OCI-LY7 (cell line): Measurements from ENCODE around the gene SPCS3. TPM values are rescaled to one million over a fixed set of nuclear protein-coding genes. Genes with fewer than 3 reads are reported as not detected.
A peak's percentile ranks its signal among the peaks of the same experiment; 100 is the strongest.

Source experiments
- BruUV-seq: library from RNA; stranded (reverse); fragments of 400-500 nt; replicated peaks from 2 replicates; lab custom pipeline; 2021; lab: Mats Ljungman, UMichigan
- CTCF ChIA-PET: fragments of 300-600 bp; sonication (Branson Sonifier 250); formaldehyde crosslinking; loops from one replicate; lab custom pipeline; 2022; ENCODE audit warnings: antibody characterized with exemption; ENCODE audit not compliant: unreplicated experiment; lab: Charles Lee
- POLR2A ChIA-PET: fragments of 300-600 bp; sonication (Branson Sonifier 250); formaldehyde crosslinking; loops from one replicate; lab custom pipeline; 2022; ENCODE audit warnings: antibody characterized with exemption; lab: Charles Lee
- DNase-seq: peaks from one replicate; pipeline ENCODE4 v3.0.0-alpha.2; 2015; ENCODE audit warnings: low spot score
- H2AFZ ChIP-seq: fragments of 200-600 bp; sonication (generic), shearing (Covaris generic); 2 replicates; pipeline ENCODE4 v1.6.1; 2014; ENCODE audit warnings: mild to moderate bottlenecking, antibody characterized with exemption, low read length, moderate library complexity
- H3K27ac ChIP-seq: fragments of 200-600 bp; sonication (generic); 2 replicates; pipeline ENCODE4 v1.5.1; 2014; ENCODE audit warnings: mixed run types, low read depth, mild to moderate bottlenecking, moderate library complexity, low read length, inconsistent platforms; ENCODE audit not compliant: poor library complexity, severe bottlenecking
- H3K36me3 ChIP-seq: fragments of 200-600 bp; sonication (generic); 2 replicates; pipeline ENCODE4 v1.6.1; 2014; ENCODE audit warnings: mild to moderate bottlenecking, antibody characterized with exemption, low read length, moderate library complexity, mixed read lengths; ENCODE audit not compliant: insufficient read depth
- H3K4me1 ChIP-seq: fragments of 200-600 bp; sonication (generic); 2 replicates; pipeline ENCODE4 v1.5.1; 2014; ENCODE audit warnings: mild to moderate bottlenecking, low read length; ENCODE audit not compliant: insufficient read depth, poor library complexity, severe bottlenecking
- H3K4me2 ChIP-seq: fragments of 200-600 bp; sonication (generic); 2 replicates; pipeline ENCODE4 v1.6.1; 2014; ENCODE audit warnings: mild to moderate bottlenecking, low read length
- H3K4me3 ChIP-seq: fragments of 200-600 bp; sonication (generic); 2 replicates; pipeline ENCODE4 v1.5.1; 2014; ENCODE audit warnings: mild to moderate bottlenecking, low read depth, low read length; ENCODE audit not compliant: poor library complexity, severe bottlenecking
- H3K79me2 ChIP-seq: fragments of 200-600 bp; sonication (generic); 2 replicates; pipeline ENCODE4 v1.6.1; 2016; ENCODE audit warnings: low read depth, mild to moderate bottlenecking, low read length, moderate library complexity, mixed read lengths; ENCODE audit not compliant: insufficient read depth
- H3K9me2 ChIP-seq: fragments of 200-600 bp; sonication (generic); 2 replicates; pipeline ENCODE4 v1.6.1; 2016; ENCODE audit warnings: mild to moderate bottlenecking, low read length, mixed read lengths; ENCODE audit not compliant: insufficient read depth
- H3K9me3 ChIP-seq: fragments of 200-600 bp; sonication (generic); 2 replicates; pipeline ENCODE4 v1.6.1; 2014; ENCODE audit warnings: mild to moderate bottlenecking, mixed run types, low read length, mixed read lengths
- H4K20me1 ChIP-seq: fragments of 200-600 bp; sonication (generic); 2 replicates; pipeline ENCODE4 v1.6.1; 2014; ENCODE audit warnings: mild to moderate bottlenecking, antibody characterized with exemption, low read length, moderate library complexity, mixed read lengths; ENCODE audit not compliant: insufficient read depth
- CTCF ChIP-seq: fragments of 200-600 bp; sonication (generic); conservative IDR thresholded peaks from 2 replicates; pipeline ENCODE4 v1.5.1; 2014; ENCODE audit warnings: mild to moderate bottlenecking, antibody characterized with exemption, low read length, moderate library complexity, mixed read lengths
- EZH2phosphoT487 ChIP-seq: fragments of 200-600 bp; sonication (generic); IDR thresholded peaks from 2 replicates; pipeline ENCODE4 v1.6.1; 2018; ENCODE audit warnings: low read depth, borderline replicate concordance, mild to moderate bottlenecking, mixed run types, antibody characterized with exemption, low read length, moderate library complexity, mixed read lengths
- intact Hi-C: fragments of 100-400 bp; cut with micrococcal nuclease; formaldehyde crosslinking; loops from one replicate; pipeline ENCODE4 v1.10.0; 2022; ENCODE audit not compliant: unreplicated experiment
- total RNA-seq, 2 experiments: library from RNA; depleted of rRNA in 1 of 2; stranded (reverse); fragments of >200 nt in 1 of 2; shearing (Covaris generic) in 1 of 2; gene quantifications; 2 replicates each; pipeline ENCODE4 v1.2.3, GENCODE V29; 2014 to 2022

The SPCS3 gene
- total RNA-seq, 2 experiments from 2014 or later = 122 to 253 TPM

- Histone ChIP-seq H3K36me3 (no peaks in the 10 kb centered on the region), H2AFZ (peak overlapping the region; percentile 76; the same call in 1 of the 2 replicates), H3K27ac (no peak overlapping the region), H3K79me2 (no peaks in the 10 kb centered on the region), H3K4me2 (0 out of 2 replicates have a peak overlapping the region, but pooled peaks have one; percentile 66), H3K4me1 (peaks cover 39% of the 10 kb centered on the region), H4K20me1 (no peaks in the 10 kb centered on the region), H3K9me2 (no peaks in the 10 kb centered on the region), H3K4me3 (no peak overlapping the region), H3K9me3 (no peaks in the 10 kb centered on the region)
- intact Hi-C loops = no loop called here
- POLR2A ChIA-PET = interaction anchor here (0.7 to 4.3 kb wide), 13 partner anchors 9 to 352 kb away, joined by 3 to 35 read pairs (median 4); partner anchors contain the start of gene SPCS3
- no peak for DNase-seq
- BruUV-seq = no TSS peak
- TF ChIP-seq EZH2phosphoT487 (no peak), CTCF (no peak)
- CTCF ChIA-PET = no interaction called here
Observed at GRCh38 chr4:176306837-176307665, 12.7 kb upstream of the SPCS3 start.

DNA sequence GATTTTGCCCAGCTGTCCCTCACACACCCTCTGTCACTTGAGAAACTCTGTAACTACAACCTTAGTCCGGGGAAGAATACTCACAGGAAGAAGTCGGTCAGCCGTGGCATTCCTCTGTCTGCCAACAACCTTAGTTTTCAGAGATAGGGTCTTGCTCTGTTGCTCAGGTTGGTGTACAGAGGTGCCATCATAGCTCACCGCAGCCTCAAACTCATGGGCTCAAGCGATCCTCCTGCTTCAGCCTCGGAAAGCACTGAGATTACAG is 12.2 kb upstream of the SPCS3 start:
- H3K4me1 ChIP-seq = peaks cover 39% of the 10 kb centered on the region
- intact Hi-C loops = no loop called here
- peak overlapping the region; percentile 76; the same call in 1 of the 2 replicates for H2AFZ ChIP-seq
- H3K27ac ChIP-seq = no peak overlapping the region
- BruUV-seq = no TSS peak
- no peak overlapping the region for H3K4me3 ChIP-seq
- TF ChIP-seq EZH2phosphoT487 (no peak), CTCF (no peak)
- H3K4me2 ChIP-seq = peak overlapping the region; percentile 66; the same call in 1 of the 2 replicates
- no peaks in the 10 kb centered on the region for H3K79me2 ChIP-seq
- ChIA-PET CTCF (no interaction called here), POLR2A (interaction anchor here (0.7 to 4.3 kb wide), 9 partner anchors 11 to 352 kb away, joined by 3 to 35 read pairs (median 4); partner anchors contain the start of gene SPCS3)
- H3K9me2 ChIP-seq = no peaks in the 10 kb centered on the region
- no peak for DNase-seq
- no peaks in the 10 kb centered on the region for H3K9me3 ChIP-seq
- H4K20me1 ChIP-seq = no peaks in the 10 kb centered on the region
- H3K36me3 ChIP-seq = no peaks in the 10 kb centered on the region

- POLR2A ChIA-PET = interaction anchor here (0.7 to 4.3 kb wide), 13 partner anchors 11 to 364 kb away, joined by 3 to 35 read pairs (median 5); partner anchors contain the start of gene SPCS3
- intact Hi-C loops = no loop called here
- no peak for TF ChIP-seq CTCF
- TF ChIP-seq EZH2phosphoT487 = no peak
- H3K9me2 ChIP-seq = no peaks in the 10 kb centered on the region
- H3K9me3 ChIP-seq = no peaks in the 10 kb centered on the region
- CTCF ChIA-PET = interaction anchor here (0.6 kb wide), 1 partner anchor 116 kb away, joined by 3 read pairs; no protein-coding TSS in a partner anchor
- peak overlapping the region; percentile 60 for H3K27ac ChIP-seq
- H3K4me2 ChIP-seq = peak overlapping the region; percentile 66
- DNase-seq = no peak
- H2AFZ ChIP-seq = peak overlapping the region; percentile 76
- no TSS peak for BruUV-seq
- H3K4me3 ChIP-seq = peak overlapping the region; percentile 37
- no peaks in the 10 kb centered on the region for H3K79me2 ChIP-seq
- H4K20me1 ChIP-seq = no peaks in the 10 kb centered on the region
- H3K4me1 ChIP-seq = peaks cover 39% of the 10 kb centered on the region
- H3K36me3 ChIP-seq = no peaks in the 10 kb centered on the region
Observed at GRCh38 chr4:176308441-176308840, 11.3 kb upstream of the SPCS3 start.
